ENCODE measurements around the gene FAR1. TPM values are rescaled to one million over a fixed set of nuclear protein-coding genes. Genes with fewer than 3 reads are reported as not detected.

FAR1 gene
- total RNA-seq, 3 donors from 2014 or later: 46.1 to 79.6 (median 49.2) TPM

- Histone ChIP-seq H3K9me3 (no peaks in the 10 kb centered on the region), H3K27ac (no peak overlapping the region), H3K4me3 (no peak overlapping the region), H3K36me3 (no peaks in the 10 kb centered on the region), H3K4me1 (peaks cover 0 to 5% of the 10 kb centered on the region in 2 donors), H3K27me3 (no peaks in the 10 kb centered on the region)
- TF ChIP-seq CTCF (IDR thresholded peaks at IDR 0.05) (no peak), POLR2AphosphoS5 (IDR thresholded peaks at IDR 0.05) (no peak), POLR2A (IDR thresholded peaks at IDR 0.05) (no peak)
- DNase-seq (ENCODE audit: low spot score in 2 of 2): no peak
- intact Hi-C loops (cut with DNase I; ENCODE audit: low total_unique reads): no loop called here
These were observed 29.7 kb downstream of the FAR1 start for GRCh38 chr11:13698132-13698531.

- intact Hi-C loops (cut with DNase I; ENCODE audit: low total_unique reads): no loop called here
- no peaks in the 10 kb centered on the region for H3K36me3 ChIP-seq
These were observed 30.6 kb downstream of the FAR1 start for GRCh38 chr11:13699041-13699440.

GRCh38 chr11:13699870-13700269 is 31.4 kb downstream of the FAR1 start:
- no peak for TF ChIP-seq CTCF (IDR thresholded peaks at IDR 0.05)
- no peak for TF ChIP-seq POLR2AphosphoS5 (IDR thresholded peaks at IDR 0.05)
- no peak overlapping the region for H3K27ac ChIP-seq
- no peak for DNase-seq (ENCODE audit: low spot score in 2 of 2)
- intact Hi-C loops (cut with DNase I; ENCODE audit: low total_unique reads): no loop called here
- H3K36me3 ChIP-seq: no peaks in the 10 kb centered on the region
- H3K9me3 ChIP-seq: no peaks in the 10 kb centered on the region
- no peaks in the 10 kb centered on the region for H3K27me3 ChIP-seq
- no peaks in the 10 kb centered on the region for H3K4me1 ChIP-seq
- H3K4me3 ChIP-seq: no peak overlapping the region

More at GRCh38 chr11:13699041-13699440, 30.6 kb downstream of the FAR1 start:
- H3K27me3 ChIP-seq: no peaks in the 10 kb centered on the region
- no peaks in the 10 kb centered on the region for H3K9me3 ChIP-seq
- no peak overlapping the region for H3K4me3 ChIP-seq
- TF ChIP-seq POLR2AphosphoS5 (IDR thresholded peaks at IDR 0.05) (no peak), POLR2A (IDR thresholded peaks at IDR 0.05) (no peak), CTCF (IDR thresholded peaks at IDR 0.05) (no peak)
- no peaks in the 10 kb centered on the region for H3K4me1 ChIP-seq
- no peak overlapping the region for H3K27ac ChIP-seq
- no peak for DNase-seq (ENCODE audit: low spot score in 2 of 2)

- Histone ChIP-seq H3K9me3 (no peaks in the 10 kb centered on the region), H3K36me3 (no peaks in the 10 kb centered on the region)
- intact Hi-C loops (cut with DNase I; ENCODE audit: low total_unique reads): no loop called here
These were observed 33.0 kb downstream of the FAR1 start for GRCh38 chr11:13701506-13701905.

GRCh38 chr11:13702071-13702470 is 33.6 kb downstream of the FAR1 start:
- no peaks in the 10 kb centered on the region for H3K27me3 ChIP-seq
- no peaks in the 10 kb centered on the region for H3K36me3 ChIP-seq
- H3K9me3 ChIP-seq: no peaks in the 10 kb centered on the region
- TF ChIP-seq POLR2A (IDR thresholded peaks at IDR 0.05): no peak
- TF ChIP-seq POLR2AphosphoS5 (IDR thresholded peaks at IDR 0.05): no peak
- TF ChIP-seq CTCF (IDR thresholded peaks at IDR 0.05): no peak
- intact Hi-C loops (cut with DNase I; ENCODE audit: low total_unique reads): no loop called here
- H3K27ac ChIP-seq: no peak overlapping the region
- no peak for DNase-seq (ENCODE audit: low spot score in 2 of 2)
- H3K4me1 ChIP-seq: no peaks in the 10 kb centered on the region
- H3K4me3 ChIP-seq: no peak overlapping the region

More at GRCh38 chr11:13701506-13701905, 33.0 kb downstream of the FAR1 start:
- Histone ChIP-seq H3K27me3 (no peaks in the 10 kb centered on the region), H3K27ac (no peak overlapping the region), H3K4me3 (no peak overlapping the region), H3K4me1 (no peaks in the 10 kb centered on the region)
- no peak for DNase-seq (ENCODE audit: low spot score in 2 of 2)
- TF ChIP-seq CTCF (IDR thresholded peaks at IDR 0.05): no peak
- TF ChIP-seq POLR2AphosphoS5 (IDR thresholded peaks at IDR 0.05): no peak
- no peak for TF ChIP-seq POLR2A (IDR thresholded peaks at IDR 0.05)
